HG02938 (cell line): ENCODE measurements around the gene ABLIM2.

Experiments
- ATAC-seq: cut with Tn5 transposase; IDR thresholded peaks from one replicate; pipeline ENCODE4 v1.9.1; 2021; ENCODE audit warnings: mild to moderate bottlenecking, moderate library complexity; ENCODE audit not compliant: unreplicated experiment

The ABLIM2 gene

GRCh38 chr4:7989654-7990053 is 169.0 kb downstream of the ABLIM2 start:
- ATAC-seq: no peak

DNA sequence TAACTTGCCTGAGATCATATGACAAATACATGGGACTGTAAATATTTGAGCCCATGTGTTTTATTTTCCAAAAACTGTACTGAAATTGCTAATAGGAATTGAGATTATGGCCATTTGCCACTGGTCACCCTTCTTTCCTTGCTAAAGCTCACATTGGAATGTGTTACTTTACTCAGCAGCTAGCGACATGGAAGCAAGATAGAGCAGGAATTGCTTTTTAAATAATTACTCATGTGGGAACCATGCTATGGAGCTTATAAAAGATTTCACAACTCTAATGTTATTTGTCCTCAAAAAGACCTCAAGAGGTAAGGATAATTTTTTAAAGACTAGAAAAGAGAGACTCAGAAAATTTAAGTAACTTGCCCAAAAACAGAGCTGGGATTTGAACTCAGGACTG is 170.2 kb downstream of the ABLIM2 start:
- no peak for ATAC-seq

DNA sequence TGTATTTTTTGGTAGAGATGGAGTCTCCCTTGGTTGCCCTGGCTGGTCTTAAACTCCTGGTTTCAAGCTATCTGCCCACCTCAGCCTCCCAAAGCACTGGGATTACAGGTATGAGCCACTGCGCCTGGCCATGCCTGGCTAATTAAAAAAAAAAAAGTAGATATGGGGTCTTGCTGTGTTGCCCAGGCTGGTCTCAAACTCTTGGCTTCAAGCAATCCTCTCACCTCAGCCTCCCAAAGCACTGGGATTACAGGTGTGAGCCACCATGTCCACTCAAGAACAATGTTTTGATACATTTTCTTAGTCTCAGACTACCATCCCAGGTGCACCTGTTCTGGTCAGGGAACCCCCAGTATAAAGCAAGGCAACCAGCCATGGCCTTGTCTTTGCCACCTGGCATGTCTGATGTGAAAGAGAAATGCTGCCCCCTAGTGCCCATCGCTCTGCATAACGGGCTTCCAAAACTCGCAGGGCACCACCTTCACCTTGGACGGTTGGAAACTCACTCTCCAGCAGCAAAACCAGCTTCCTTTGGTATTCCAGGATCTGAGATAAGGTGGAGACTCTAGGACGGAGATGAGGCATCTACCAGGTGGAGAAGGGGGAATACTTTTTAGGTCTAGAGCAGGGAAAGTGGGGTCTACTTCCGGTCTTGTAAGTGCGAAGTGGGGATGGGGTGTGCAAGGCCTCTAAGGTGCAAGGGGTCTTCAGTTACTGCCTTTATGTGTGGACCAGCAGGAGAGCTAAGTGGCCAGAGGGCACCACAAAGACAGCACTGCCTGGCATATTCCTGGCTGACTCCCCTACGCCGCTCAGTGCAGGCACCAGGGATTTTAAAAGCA is 171.2 kb downstream of the ABLIM2 start:
- ATAC-seq: no peak

DNA sequence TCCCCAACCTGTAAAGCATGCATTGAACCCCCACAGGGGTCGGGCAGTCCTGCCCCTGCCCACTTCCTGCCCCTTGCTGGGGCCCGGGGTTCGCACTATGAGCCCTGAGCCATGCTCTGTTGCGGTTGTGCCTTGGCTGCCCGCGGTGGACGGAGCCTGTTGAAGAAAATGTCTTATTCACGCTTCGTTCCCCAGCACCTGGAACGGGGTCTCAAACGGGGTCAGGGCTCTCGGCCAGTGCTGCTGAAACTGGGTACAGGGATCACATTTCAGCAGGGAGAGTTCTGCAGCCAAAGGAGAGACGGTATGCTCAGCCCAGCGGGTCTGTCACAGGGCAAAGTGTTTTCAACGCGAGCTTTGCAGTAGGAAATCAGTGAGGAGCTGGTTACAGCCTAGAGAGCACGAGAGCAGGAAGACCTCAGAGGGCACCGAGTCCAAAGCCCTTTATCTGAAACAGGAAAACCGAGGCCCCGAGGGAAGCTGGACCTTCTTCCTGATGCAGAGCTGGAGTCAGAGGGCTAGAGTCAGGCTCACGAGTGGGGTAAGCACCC is 172.6 kb downstream of the ABLIM2 start:
- ATAC-seq: no peak

- ATAC-seq: no peak
Measured at GRCh38 chr4:7985072-7985471, 173.5 kb downstream of the ABLIM2 start.

- no peak for ATAC-seq
Measured at GRCh38 chr4:7984286-7984925, 174.2 kb downstream of the ABLIM2 start.

- ATAC-seq: no peak
Measured at GRCh38 chr4:7983296-7983695, 175.3 kb downstream of the ABLIM2 start.

DNA sequence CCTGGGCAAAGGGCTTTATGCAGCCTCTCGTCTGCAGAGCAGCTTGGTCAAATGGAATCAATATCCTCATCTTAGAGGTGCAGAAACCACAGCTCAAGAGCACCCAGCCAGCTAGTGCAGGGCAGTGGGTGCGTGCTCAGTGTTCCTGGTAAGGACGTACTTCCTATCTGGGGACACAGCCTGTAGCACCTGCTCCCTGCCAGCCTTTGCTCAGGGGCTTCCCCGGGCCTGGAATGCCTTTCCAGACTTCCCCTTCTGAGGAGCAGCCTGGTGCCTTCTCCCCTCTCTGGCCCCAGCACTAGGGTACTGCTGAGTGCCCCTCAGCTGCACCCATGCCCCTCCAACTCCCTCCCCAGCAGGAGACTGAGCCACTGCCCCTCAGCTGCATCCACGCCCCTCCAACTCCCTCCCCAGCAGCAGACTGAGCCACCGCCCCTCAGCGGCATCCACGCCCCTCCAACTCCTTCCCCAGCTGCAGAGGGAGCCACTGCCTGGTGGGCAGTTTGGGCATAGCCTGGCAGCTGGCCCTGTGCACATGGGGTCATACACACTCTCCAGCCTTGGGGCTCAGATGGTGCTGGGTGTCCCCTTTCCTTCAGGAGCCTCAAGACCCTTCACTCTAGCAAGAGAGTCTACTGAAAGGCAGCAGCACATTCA is 176.7 kb downstream of the ABLIM2 start:
- no peak for ATAC-seq

GRCh38 chr4:7980036-7980435 is 178.6 kb downstream of the ABLIM2 start:
- no peak for ATAC-seq

DNA sequence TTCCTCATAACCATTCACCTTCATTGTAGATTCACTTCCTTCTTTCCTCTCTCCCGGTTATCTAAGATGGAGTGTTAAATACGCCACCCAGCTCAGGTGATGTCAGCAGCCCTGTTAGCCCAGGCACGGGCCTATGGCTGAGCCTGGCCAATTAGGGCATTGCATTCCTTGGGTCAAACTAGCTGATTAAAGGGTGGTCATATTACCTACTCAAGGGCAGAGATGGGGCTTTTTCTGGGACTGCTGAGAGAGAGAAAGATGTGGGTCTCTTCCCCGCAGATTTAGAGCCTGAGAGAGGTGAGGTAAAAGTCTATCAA is 179.0 kb downstream of the ABLIM2 start:
- no peak for ATAC-seq

DNA sequence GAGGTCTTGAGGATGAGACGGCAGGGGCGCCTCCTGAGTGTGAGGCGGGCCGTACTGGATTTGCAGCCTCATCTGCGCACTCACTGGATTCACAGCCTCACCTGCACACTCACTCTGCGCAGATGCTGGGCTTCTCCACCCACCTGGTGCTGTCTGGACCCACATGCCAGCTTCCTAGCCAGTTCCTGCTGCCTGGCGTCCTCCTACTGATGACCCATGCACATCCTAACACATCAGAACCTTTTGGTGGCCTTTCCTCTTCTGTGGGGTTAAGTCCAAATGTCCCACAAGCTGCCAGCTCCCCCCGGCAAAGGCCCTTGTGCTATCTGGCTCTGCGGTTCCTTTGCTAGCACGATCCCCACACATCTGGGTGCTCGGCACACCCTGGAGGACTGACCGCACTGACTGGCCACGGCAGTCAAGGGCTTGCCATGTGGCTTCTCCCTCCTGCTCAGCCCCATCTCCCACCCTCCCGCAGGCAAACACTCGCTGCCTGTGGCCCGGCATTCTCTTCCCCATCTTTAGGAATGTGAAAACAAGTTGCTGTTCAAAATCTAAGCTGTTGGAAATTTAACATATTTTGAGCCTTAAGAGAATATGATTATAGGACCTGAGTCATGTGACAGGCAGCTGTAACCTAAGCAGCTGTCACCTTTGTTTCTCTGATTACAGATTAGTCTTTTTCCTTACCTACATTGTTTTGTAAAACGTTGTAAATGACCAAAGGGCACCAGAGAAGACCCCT is 179.5 kb downstream of the ABLIM2 start:
- no peak for ATAC-seq

GRCh38 chr4:7978489-7978888 is 180.1 kb downstream of the ABLIM2 start:
- no peak for ATAC-seq

DNA sequence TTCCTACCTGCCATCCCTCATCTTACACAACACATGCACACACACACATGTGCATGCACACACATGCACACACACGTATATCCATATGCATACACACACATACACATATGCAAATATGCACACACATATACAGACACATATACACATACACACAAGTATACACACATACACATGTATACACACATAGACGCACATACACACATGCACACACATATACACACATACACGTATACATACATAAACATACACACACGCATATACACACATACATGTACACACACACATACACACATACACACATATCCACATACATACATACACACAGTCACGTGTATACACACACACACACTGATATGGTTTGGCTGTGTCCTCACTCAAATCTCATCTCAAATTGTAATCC is 182.0 kb downstream of the ABLIM2 start:
- no peak for ATAC-seq

- ATAC-seq: no peak
Measured at GRCh38 chr4:7976025-7976424, 182.6 kb downstream of the ABLIM2 start.

GRCh38 chr4:7974425-7974824 is 184.2 kb downstream of the ABLIM2 start:
- ATAC-seq: no peak

DNA sequence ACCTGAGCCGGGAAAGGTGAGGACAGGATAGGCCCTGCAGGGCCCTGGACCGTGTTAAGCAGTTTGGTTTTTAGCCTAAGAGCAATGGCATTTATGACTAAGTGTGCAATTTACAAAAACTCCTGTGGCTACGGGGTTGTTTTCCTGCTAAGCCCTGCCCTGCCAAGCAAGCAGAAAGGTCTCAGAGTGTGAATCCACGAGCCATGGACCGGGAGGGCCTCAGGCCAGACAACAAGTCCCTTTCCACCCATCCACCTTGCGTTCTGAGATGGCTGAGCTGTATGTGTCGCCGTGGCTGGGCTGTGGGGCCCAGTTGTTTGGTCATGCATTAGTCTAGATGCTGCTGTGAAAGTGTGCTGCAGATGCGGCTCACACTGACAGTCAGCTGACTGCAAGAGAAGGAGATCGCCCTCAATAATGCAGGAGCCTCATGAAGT is 185.1 kb downstream of the ABLIM2 start:
- ATAC-seq: no peak

GRCh38 chr4:7971881-7972500 is 186.6 kb downstream of the ABLIM2 start:
- ATAC-seq: no peak

- ATAC-seq: no peak
Measured at GRCh38 chr4:7971159-7971631, 187.4 kb downstream of the ABLIM2 start.

- no peak for ATAC-seq
Measured at GRCh38 chr4:7970361-7970946, 188.2 kb downstream of the ABLIM2 start.

DNA sequence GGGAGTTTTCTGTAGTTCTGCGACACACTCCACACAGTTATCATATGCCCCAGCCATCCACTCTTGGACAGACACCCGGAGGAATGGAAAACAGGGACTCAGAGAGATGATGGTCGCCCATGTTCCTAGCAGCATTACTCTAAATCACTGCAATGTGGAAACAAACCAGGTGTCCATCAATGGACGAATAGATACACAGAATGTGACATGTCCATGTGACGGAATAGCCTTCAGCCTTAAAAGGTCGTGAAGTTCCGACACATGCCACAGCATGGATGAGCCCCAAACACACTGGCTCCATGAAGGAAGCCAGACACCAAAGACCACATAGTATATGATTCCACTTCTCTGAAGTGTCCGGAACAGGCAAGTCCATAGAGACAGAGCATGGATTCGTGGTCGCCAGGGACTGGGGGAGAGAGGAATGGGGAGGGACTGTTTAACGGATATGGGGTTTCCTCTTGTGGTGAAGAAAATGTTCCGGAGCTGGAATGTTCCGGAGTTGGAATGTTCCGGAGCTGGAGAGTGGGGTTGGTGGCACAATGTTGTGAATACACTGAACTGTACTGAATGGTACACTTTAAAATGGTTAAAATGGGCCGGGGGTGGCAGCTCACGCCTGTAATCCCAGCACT is 190.2 kb downstream of the ABLIM2 start:
- no peak for ATAC-seq
